Left ventricle myocardium inferior (tissue), 1 donor: ENCODE results near the gene ELF4. TPM values are rescaled to one million over a fixed set of nuclear protein-coding genes. Genes with fewer than 3 reads are reported as not detected.
A peak's percentile ranks its signal among the peaks of the same experiment; 100 is the strongest.

Source experiments
- DNase-seq: peaks from one replicate; pipeline ENCODE4 v3.0.0-alpha.2; 2020
- H3K27ac ChIP-seq: fragments of 200-600 bp; replicated peaks from 2 replicates; pipeline ENCODE4 v1.8.0; 2021
- H3K27me3 ChIP-seq: fragments of 200-600 bp; 2 replicates; pipeline ENCODE4 v1.8.0; 2021; ENCODE audit warnings: low read depth
- H3K36me3 ChIP-seq: fragments of 200-600 bp; 2 replicates; pipeline ENCODE4 v1.8.0; 2021
- H3K4me1 ChIP-seq: fragments of 200-600 bp; 2 replicates; pipeline ENCODE4 v1.8.0; 2021
- H3K4me3 ChIP-seq: fragments of 200-600 bp; 2 replicates; pipeline ENCODE4 v1.8.0; 2021; ENCODE audit warnings: mild to moderate bottlenecking, moderate library complexity
- H3K9me3 ChIP-seq: fragments of 200-600 bp; replicated peaks from 2 replicates; pipeline ENCODE4 v1.8.0; 2021
- intact Hi-C: fragments of 100-400 bp; cut with micrococcal nuclease; formaldehyde crosslinking; loops from one replicate; pipeline ENCODE4 v1.11.0; 2022
- total RNA-seq: library from RNA; stranded (reverse); fragmentation: NEBNext Ultra II Directional; extraction: Animal tissue kit (Norgen Biotek cat#: 25700); gene quantifications from one replicate; pipeline ENCODE4 v1.2.1, GENCODE V29; 2021
- TF ChIP-seq, protein P1 (sequence below): fragments of 200-600 bp; IDR thresholded peaks from 2 replicates; pipeline ENCODE4 v1.8.0; 2021; ENCODE audit warnings: antibody characterized with exemption, mild to moderate bottlenecking, borderline replicate concordance
- donor health status: DM: no; HTN: yes; CAD: no; lungs with severe emphysema.

The ELF4 gene
- total RNA-seq, 1 donor from 2014 or later, result 2.2 TPM

GRCh38 chrX:130079824-130080406, 30.4 kb downstream of the ELF4 start:
- H3K36me3 ChIP-seq, result no peaks in the 10 kb centered on the region
- DNase-seq, result no peak
- no peak overlapping the region for H3K27ac ChIP-seq
- H3K4me3 ChIP-seq, result no peak overlapping the region
- H3K27me3 ChIP-seq, result no peaks in the 10 kb centered on the region
- no peaks in the 10 kb centered on the region for H3K9me3 ChIP-seq
- intact Hi-C loops, result loop anchor here (5.0 kb wide), 2 partner anchors 42 to 112 kb away; no protein-coding TSS in a partner anchor
- TF ChIP-seq, protein P1, sequence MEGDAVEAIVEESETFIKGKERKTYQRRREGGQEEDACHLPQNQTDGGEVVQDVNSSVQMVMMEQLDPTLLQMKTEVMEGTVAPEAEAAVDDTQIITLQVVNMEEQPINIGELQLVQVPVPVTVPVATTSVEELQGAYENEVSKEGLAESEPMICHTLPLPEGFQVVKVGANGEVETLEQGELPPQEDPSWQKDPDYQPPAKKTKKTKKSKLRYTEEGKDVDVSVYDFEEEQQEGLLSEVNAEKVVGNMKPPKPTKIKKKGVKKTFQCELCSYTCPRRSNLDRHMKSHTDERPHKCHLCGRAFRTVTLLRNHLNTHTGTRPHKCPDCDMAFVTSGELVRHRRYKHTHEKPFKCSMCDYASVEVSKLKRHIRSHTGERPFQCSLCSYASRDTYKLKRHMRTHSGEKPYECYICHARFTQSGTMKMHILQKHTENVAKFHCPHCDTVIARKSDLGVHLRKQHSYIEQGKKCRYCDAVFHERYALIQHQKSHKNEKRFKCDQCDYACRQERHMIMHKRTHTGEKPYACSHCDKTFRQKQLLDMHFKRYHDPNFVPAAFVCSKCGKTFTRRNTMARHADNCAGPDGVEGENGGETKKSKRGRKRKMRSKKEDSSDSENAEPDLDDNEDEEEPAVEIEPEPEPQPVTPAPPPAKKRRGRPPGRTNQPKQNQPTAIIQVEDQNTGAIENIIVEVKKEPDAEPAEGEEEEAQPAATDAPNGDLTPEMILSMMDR, result peak; percentile 72
- peaks cover 35% of the 10 kb centered on the region for H3K4me1 ChIP-seq

- Histone ChIP-seq H3K4me3 (no peak overlapping the region), H3K36me3 (no peaks in the 10 kb centered on the region), H3K4me1 (peaks cover 3% of the 10 kb centered on the region), H3K27ac (no peak overlapping the region), H3K9me3 (no peaks in the 10 kb centered on the region), H3K27me3 (no peaks in the 10 kb centered on the region)
- TF ChIP-seq, protein P1, result no peak
- intact Hi-C loops, result loop anchor here (5.0 kb wide), 2 partner anchors 47 to 117 kb away; no protein-coding TSS in a partner anchor
- DNase-seq, result no peak
Observed at GRCh38 chrX:130075777-130076176, 34.5 kb downstream of the ELF4 start.

DNA sequence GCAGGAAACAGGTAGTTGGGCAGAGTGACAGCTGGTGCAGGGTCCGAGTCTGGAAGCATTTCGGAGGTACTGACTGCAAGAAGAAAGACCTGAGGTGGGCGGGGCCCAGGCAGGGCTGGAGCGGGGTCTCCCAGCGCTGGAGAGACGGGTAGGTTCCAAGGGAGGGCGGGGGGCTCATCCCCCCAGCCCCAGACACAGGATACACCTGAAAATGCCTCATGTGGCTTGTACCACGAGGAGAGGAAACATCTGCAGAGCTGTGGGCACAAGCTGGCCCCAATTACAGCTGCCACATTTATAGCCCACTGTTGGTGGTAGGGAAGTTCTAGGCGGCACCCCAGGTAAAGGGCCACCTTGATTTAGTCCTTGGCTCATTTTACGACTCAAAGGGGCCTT, 38.0 kb downstream of the ELF4 start:
- intact Hi-C loops, result no loop called here
- DNase-seq, result no peak
- Histone ChIP-seq H3K4me3 (no peak overlapping the region), H3K27ac (no peak overlapping the region), H3K9me3 (no peaks in the 10 kb centered on the region), H3K36me3 (peaks cover 10% of the 10 kb centered on the region), H3K4me1 (no peaks in the 10 kb centered on the region), H3K27me3 (no peaks in the 10 kb centered on the region)
- TF ChIP-seq, protein P1, result no peak

DNA sequence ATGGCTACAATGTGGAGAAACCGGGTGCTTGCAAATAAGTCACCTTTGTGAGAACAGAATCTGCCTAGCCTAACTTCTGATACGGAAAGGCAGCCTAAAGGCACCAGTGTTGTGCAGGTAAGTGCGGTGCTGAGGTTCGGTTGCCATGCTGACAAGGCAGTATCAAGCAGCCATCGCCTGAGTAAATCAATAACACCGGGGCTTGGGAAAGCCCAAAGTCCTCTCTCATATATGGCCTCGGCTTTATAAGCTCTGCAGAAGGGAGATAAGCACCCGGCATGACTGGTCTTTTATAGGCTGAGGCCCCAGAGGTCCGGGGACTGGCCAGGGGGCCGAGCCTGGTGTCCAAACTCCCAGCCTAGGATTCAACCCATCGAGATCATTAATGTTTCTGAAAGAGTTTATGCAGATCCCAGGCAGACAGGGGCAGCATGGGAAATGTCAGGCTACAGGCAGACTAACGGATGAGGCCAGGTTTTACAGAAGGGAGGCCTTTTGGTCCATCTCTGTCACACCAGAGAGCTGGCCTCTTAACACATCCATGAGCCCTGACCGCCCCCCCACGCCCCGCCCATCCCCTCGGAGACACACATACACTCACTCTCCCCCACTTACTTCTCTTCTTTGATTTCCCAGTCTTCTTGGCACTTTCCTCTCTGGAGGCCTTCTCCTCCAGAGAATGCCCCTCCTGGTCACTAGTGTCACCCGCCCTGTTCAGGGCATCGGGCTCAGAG, 38.5 kb downstream of the ELF4 start:
- TF ChIP-seq, protein P1, result no peak
- no peaks in the 10 kb centered on the region for H3K4me1 ChIP-seq
- no peaks in the 10 kb centered on the region for H3K9me3 ChIP-seq
- H3K36me3 ChIP-seq, result peaks cover 15% of the 10 kb centered on the region
- H3K4me3 ChIP-seq, result no peak overlapping the region
- DNase-seq, result no peak
- no peak overlapping the region for H3K27ac ChIP-seq
- intact Hi-C loops, result no loop called here
- no peaks in the 10 kb centered on the region for H3K27me3 ChIP-seq

- intact Hi-C loops, result loop anchor here (10.0 kb wide), 1 partner anchor 142 kb away; no protein-coding TSS in a partner anchor
- DNase-seq, result no peak
- peaks cover 17% of the 10 kb centered on the region for H3K36me3 ChIP-seq
- no peaks in the 10 kb centered on the region for H3K27me3 ChIP-seq
- H3K27ac ChIP-seq, result no peak overlapping the region
- H3K9me3 ChIP-seq, result no peaks in the 10 kb centered on the region
- no peak overlapping the region for H3K4me3 ChIP-seq
- H3K4me1 ChIP-seq, result no peaks in the 10 kb centered on the region
- TF ChIP-seq, protein P1, result no peak
Observed at GRCh38 chrX:130066975-130067615, 43.2 kb downstream of the ELF4 start.
